H1 (cell line): ENCODE data around the gene TBC1D23. TPM values are rescaled to one million over a fixed set of nuclear protein-coding genes. Genes with fewer than 3 reads are reported as not detected.

Experiments
- ASH2L ChIP-seq: fragments of 200-600, 300-600 bp; sonication (generic); IDR thresholded peaks from one replicate; pipeline ENCODE4 v1.7.1; 2017; ENCODE audit warnings: low read length
- CHD7 ChIP-seq: fragments of 300-600 bp; sonication (generic); IDR thresholded peaks from 2 replicates; pipeline ENCODE4 v1.7.1; 2012; ENCODE audit warnings: low read length, moderate library complexity, mild to moderate bottlenecking, inconsistent platforms; ENCODE audit not compliant: insufficient replicate concordance
- JUN ChIP-seq: IDR thresholded peaks from 2 replicates; pipeline ENCODE4 v1.6.1; 2011; ENCODE audit warnings: low read depth, mild to moderate bottlenecking, improper control_type of control experiment, low read length
- JUND ChIP-seq: IDR thresholded peaks from 2 replicates; pipeline ENCODE4 v1.6.1; 2011; ENCODE audit warnings: mild to moderate bottlenecking, improper control_type of control experiment, low read length
- KDM1A ChIP-seq: fragments of 200-600, 300-600 bp; sonication (generic); IDR thresholded peaks from 2 replicates; pipeline ENCODE4 v1.7.1; 2016; ENCODE audit warnings: mild to moderate bottlenecking, low read length, borderline replicate concordance
- MAFK ChIP-seq: IDR thresholded peaks from 2 replicates; pipeline ENCODE4 v1.6.1; 2012; ENCODE audit warnings: low read depth, mild to moderate bottlenecking, improper control_type of control experiment, low read length
- POLR2AphosphoS5 ChIP-seq: IDR thresholded peaks from 2 replicates; pipeline ENCODE4 v1.6.1; 2011; ENCODE audit warnings: low read depth, low read length
- RAD21 ChIP-seq, 2 experiments: IDR thresholded peaks in 1 of 2; conservative IDR thresholded peaks in 1 of 2; 2 replicates each; pipeline ENCODE4 v1.6.1; 2011; ENCODE audit warnings: low read depth in 2 of 2, low read length in 2 of 2, improper control_type of control experiment in 1 of 2, inconsistent platforms in 1 of 2, mild to moderate bottlenecking in 1 of 2, moderate library complexity in 1 of 2
- SP2 ChIP-seq: IDR thresholded peaks from 2 replicates; pipeline ENCODE4 v1.6.1; 2012; ENCODE audit warnings: mild to moderate bottlenecking, low read length, inconsistent platforms
- TAF7 ChIP-seq: optimal IDR thresholded peaks from 2 replicates; pipeline ENCODE3; 2011; ENCODE audit warnings: low read depth, mild to moderate bottlenecking, inconsistent platforms, low read length, moderate library complexity, borderline replicate concordance
- TEAD4 ChIP-seq: IDR thresholded peaks from 2 replicates; pipeline ENCODE4 v1.6.1; 2012; ENCODE audit warnings: low read depth, low read length, inconsistent platforms, mixed read lengths
- polyA plus RNA-seq, 7 experiments: library from polyadenylated mRNA; depleted of rRNA in 3 of 7; stranded (reverse) in 5 of 7; unstranded in 2 of 7; fragments of >200 nt in 5 of 7; fragments of 200-250 nt in 2 of 7; gene quantifications; 1 replicate in 5 of 7; 2 replicates in 1 of 7; 4 replicates in 1 of 7; pipeline versions ENCODE4 v1.2.1 to v1.2.3, GENCODE V29; 2011 to 2013; ENCODE audit warnings: missing spikeins in 2 of 7, mixed read lengths in 2 of 7
- total RNA-seq: library from RNA; stranded (reverse); fragmentation: NEBNext Ultra II Directional; extraction: Animal tissue kit (Norgen Biotek cat#: 25700); gene quantifications from 2 replicates; pipeline ENCODE4 v1.2.1, GENCODE V29; 2021

The TBC1D23 gene
- total and polyA plus RNA-seq, 2 of the 8 experiments (the other 6 are each of a cell fraction or from before 2014, with no cell fraction given): 6.4 to 29.3 TPM

DNA sequence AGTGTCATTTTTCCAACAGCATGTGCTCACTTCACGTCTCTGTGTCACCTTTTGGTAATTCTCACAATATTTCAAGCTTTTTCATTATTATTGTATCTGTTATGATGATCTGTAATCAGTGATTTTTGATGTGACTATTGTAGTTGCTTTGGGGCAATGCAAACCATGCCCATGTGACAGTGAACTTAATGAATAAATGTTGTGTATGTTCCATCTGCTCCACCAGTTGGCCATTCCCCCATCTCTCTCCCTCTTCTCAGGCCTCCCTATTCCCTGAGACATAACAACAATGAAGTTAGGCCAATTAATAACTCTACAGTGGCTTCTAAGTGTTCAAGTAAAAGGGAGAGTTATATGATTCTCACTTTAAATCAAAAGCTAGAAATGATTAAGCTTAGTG lies 32.5 kb upstream of the TBC1D23 start (continued):
- TF ChIP-seq CHD7 (no peak), SP2 (no peak), JUND (no peak), ASH2L (no peak), TEAD4 (no peak), POLR2AphosphoS5 (no peak), TAF7 (no peak), KDM1A (no peak), JUN (no peak), RAD21 (IDR thresholded peaks at IDR 0.05 in 1 of 2, conservative IDR thresholded peaks at IDR 0.05 in 1 of 2; ENCODE audit: low read depth in 2 of 2, low read length in 2 of 2) (no peak), MAFK (no peak)
